ENCODE results near the gene GHSR. TPM values are rescaled to one million over a fixed set of nuclear protein-coding genes. Genes with fewer than 3 reads are reported as not detected.
A peak's percentile ranks its signal among the peaks of the same experiment; 100 is the strongest.
"Not testable (repeated sequence)": the region's sequence is repeated elsewhere in the genome, so short reads cannot be mapped to it uniquely, and the experiment has no call there.

Gene GHSR
- total RNA-seq = not detected
- total RNA-seq = 0 reads per million in 2 donors

- Mint-ChIP-seq H3K27ac (no peak within 1 kb of the TSS), H3K27me3 (peaks cover 77% of the 10 kb centered on the region), H3K4me3 (peak within 1 kb of the TSS; percentile 81), H3K36me3 (ENCODE audit: low read depth) (peaks cover 14% of the 10 kb centered on the region), H3K4me1 (peaks cover 18% of the 10 kb centered on the region)
- no peak for DNase-seq
- H3K9me3 ChIP-seq (ENCODE audit: control insufficient read depth, low read length, poor library complexity, severe bottlenecking) = peaks cover 3% of the 10 kb centered on the region
- peak; percentile 59 for ATAC-seq
Measured at GRCh38 chr3:172447611-172448579, at the start of gene GHSR. GHSR (minus strand) TSS chr3:172448456; CDS start chr3:172448413, 43 bp downstream.

DNA sequence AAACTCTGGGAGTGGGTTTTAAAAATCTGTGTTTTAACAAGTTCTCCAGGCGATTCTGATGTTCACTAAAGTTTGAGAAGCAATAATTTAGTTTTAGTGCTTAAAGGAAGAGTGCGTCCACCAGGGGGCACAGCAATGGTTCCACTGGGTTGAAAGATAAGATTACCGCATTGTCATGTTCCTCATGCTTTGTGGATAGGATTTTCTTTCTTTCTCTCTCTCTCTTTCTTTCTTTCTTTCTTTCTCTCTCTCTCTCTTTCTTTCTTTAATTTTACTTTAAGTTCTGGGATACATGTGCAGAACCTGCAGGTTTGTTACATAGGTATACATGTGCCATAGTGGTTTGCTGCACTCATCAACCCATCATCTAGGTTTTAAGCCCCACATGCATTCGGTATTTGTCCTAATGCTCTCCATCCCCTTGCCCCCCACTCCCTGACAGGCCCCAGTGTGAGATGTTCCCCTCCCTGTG is 42.0 kb upstream of the GHSR start:
- H3K36me3 Mint-ChIP-seq (ENCODE audit: low read depth); H3K9me3 ChIP-seq (ENCODE audit: control insufficient read depth, low read length, poor library complexity, severe bottlenecking): not testable (repeated sequence)
- DNase-seq (peak; percentile 52 to 69 (median 58)), ATAC-seq (peak; percentile 82)
- H3K4me3 Mint-ChIP-seq = peak overlapping the region; percentile 67
- H3K27me3 Mint-ChIP-seq = peaks cover 26% of the 10 kb centered on the region
- peaks cover 11% of the 10 kb centered on the region for H3K4me1 Mint-ChIP-seq
- H3K27ac Mint-ChIP-seq = peak overlapping the region; percentile 68

- Mint-ChIP-seq H3K4me1 (peaks cover 10% of the 10 kb centered on the region), H3K27ac (peak overlapping the region; percentile 98), H3K4me3 (peak overlapping the region; percentile 12), H3K36me3 (ENCODE audit: low read depth) (peaks cover 2% of the 10 kb centered on the region), H3K27me3 (no peaks in the 10 kb centered on the region)
- no peak for ATAC-seq
- DNase-seq = no peak
- H3K9me3 ChIP-seq (ENCODE audit: control insufficient read depth, low read length, poor library complexity, severe bottlenecking) = no peaks in the 10 kb centered on the region
Measured at GRCh38 chr3:172478116-172478515, 29.9 kb upstream of the GHSR start.

- H3K4me1 Mint-ChIP-seq = peaks cover 10% of the 10 kb centered on the region
- H3K36me3 Mint-ChIP-seq (ENCODE audit: low read depth) = peaks cover 4% of the 10 kb centered on the region
- H3K9me3 ChIP-seq (ENCODE audit: control insufficient read depth, low read length, poor library complexity, severe bottlenecking) = no peaks in the 10 kb centered on the region
- no peak for ATAC-seq
- peak overlapping the region; percentile 98 for H3K27ac Mint-ChIP-seq
- no peaks in the 10 kb centered on the region for H3K27me3 Mint-ChIP-seq
- DNase-seq = no peak
- peak overlapping the region; percentile 97 for H3K4me3 Mint-ChIP-seq
Measured at GRCh38 chr3:172476347-172476746, 28.1 kb upstream of the GHSR start.

DNA sequence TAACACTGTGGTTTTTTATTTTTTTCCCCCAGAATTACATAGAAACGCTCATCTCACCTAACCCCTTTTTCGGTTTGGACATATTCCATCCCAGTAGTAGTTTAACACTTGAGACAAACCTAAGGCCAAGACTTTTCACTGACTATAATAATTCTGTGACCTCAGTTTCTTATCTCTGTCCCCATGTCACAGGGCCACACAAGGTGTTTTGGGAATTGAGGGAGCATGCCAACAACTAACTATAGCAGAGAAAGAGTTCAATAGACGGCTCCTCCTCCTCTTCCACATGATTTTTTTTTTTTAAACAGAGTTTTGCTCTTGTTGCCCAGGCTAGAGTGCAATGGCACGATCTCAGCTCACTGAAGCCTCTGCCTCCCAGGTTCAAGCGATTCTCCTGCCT is 27.4 kb upstream of the GHSR start:
- ATAC-seq = no peak
- peaks cover 5% of the 10 kb centered on the region for H3K27me3 Mint-ChIP-seq
- no peak overlapping the region for H3K4me3 Mint-ChIP-seq
- peaks cover 4% of the 10 kb centered on the region for H3K36me3 Mint-ChIP-seq (ENCODE audit: low read depth)
- no peak for DNase-seq
- peak overlapping the region; percentile 98 for H3K27ac Mint-ChIP-seq
- peaks cover 10% of the 10 kb centered on the region for H3K4me1 Mint-ChIP-seq
- no peaks in the 10 kb centered on the region for H3K9me3 ChIP-seq (ENCODE audit: control insufficient read depth, low read length, poor library complexity, severe bottlenecking)

GRCh38 chr3:172471903-172472302 is 23.6 kb upstream of the GHSR start:
- ATAC-seq (no peak), DNase-seq (no peak)
- Mint-ChIP-seq H3K4me1 (peaks cover 6% of the 10 kb centered on the region), H3K27ac (no peak overlapping the region), H3K27me3 (peaks cover 27% of the 10 kb centered on the region), H3K4me3 (no peak overlapping the region), H3K36me3 (ENCODE audit: low read depth) (peaks cover 4% of the 10 kb centered on the region)
- no peaks in the 10 kb centered on the region for H3K9me3 ChIP-seq (ENCODE audit: control insufficient read depth, low read length, poor library complexity, severe bottlenecking)

GRCh38 chr3:172470588-172470987 is 22.3 kb upstream of the GHSR start:
- H3K9me3 ChIP-seq (ENCODE audit: control insufficient read depth, low read length, poor library complexity, severe bottlenecking) = no peaks in the 10 kb centered on the region
- Mint-ChIP-seq H3K4me3 (no peak overlapping the region), H3K27me3 (peaks cover 32% of the 10 kb centered on the region), H3K4me1 (peaks cover 2% of the 10 kb centered on the region), H3K27ac (no peak overlapping the region), H3K36me3 (ENCODE audit: low read depth) (peaks cover 4% of the 10 kb centered on the region)
- no peak for ATAC-seq
- no peak for DNase-seq

DNA sequence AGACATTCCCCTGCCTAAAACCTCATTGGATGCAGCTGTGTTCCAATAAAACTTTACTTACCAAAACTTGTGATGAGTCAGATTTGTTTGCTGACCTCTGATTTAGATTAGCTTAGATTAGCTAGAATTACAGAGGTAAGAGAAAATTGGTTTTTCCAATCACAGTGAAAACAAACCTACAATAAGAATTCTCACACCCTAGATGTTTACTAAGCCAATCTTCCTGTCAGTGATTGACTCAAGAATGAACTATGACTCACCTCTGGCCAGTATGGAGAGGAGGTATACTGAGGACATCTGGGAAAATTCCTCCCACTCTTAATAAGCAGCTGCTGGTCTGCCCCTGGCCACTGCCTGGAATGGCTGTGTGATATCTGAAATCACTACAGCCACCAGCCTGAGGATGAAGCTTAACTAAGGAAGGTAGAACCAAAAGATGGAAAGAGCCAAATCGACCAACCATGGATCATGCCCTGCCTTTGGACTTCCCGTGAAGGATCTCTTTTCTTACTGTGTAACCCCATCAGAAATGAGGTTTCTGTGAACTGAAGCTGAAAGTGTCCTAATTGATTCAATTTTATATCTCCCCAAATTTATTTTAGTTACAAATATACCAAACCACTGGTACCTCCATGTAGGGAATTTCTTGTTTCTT is 19.0 kb upstream of the GHSR start:
- H3K4me3 Mint-ChIP-seq = no peak overlapping the region
- H3K9me3 ChIP-seq (ENCODE audit: control insufficient read depth, low read length, poor library complexity, severe bottlenecking) = no peaks in the 10 kb centered on the region
- no peak overlapping the region for H3K27ac Mint-ChIP-seq
- DNase-seq = no peak
- peaks cover 37% of the 10 kb centered on the region for H3K27me3 Mint-ChIP-seq
- ATAC-seq = no peak
- peaks cover 2% of the 10 kb centered on the region for H3K36me3 Mint-ChIP-seq (ENCODE audit: low read depth)
- no peaks in the 10 kb centered on the region for H3K4me1 Mint-ChIP-seq

DNA sequence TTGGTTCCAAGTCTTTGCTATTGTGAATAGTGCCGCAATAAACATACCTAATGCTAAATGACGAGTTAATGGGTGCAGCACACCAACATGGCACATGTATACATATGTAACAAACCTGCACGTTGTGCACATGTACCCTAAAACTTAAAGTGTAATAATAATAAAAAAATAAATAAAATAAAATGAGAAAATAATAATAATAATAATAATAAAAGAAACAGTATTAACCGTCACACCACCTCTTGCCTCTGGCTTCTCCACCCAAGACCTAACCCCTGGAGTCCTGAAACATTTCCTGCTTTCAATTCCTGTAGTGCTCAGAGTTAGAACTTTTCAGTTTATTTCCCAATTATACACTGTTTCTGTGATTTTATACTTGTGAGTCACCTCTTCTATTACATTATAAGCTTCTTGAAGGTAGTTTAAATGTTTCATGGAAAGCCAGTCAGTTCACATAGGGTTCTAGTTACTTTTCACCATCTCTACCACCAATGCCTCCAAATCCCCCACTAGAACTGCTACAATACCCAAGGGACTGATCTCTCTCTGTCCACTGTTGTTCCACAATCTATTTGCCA is 18.4 kb upstream of the GHSR start:
- ATAC-seq (no peak), DNase-seq (no peak)
- Mint-ChIP-seq H3K36me3 (ENCODE audit: low read depth) (no peaks in the 10 kb centered on the region), H3K4me3 (no peak overlapping the region), H3K27ac (no peak overlapping the region), H3K27me3 (peaks cover 37% of the 10 kb centered on the region), H3K4me1 (no peaks in the 10 kb centered on the region)
- H3K9me3 ChIP-seq (ENCODE audit: control insufficient read depth, low read length, poor library complexity, severe bottlenecking) = no peaks in the 10 kb centered on the region

DNA sequence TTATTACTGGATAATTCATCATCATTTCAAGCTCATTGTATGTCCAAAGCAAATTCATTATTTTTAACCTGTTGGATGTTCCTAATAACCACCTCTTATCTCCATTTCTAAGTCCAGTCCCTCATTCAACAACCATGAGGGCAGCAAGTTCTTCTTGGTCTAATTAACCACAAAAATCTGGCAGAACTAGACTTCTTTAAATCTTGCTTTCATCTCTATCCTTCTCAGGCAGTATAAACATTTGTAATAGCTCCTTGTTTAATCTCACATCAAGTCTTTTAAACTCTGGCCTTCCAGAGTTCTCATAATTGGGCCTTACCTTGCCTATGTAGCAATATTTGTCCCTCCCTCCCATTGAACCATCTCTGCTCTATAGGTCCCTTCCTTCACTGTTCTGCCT is 17.0 kb upstream of the GHSR start:
- H3K27me3 Mint-ChIP-seq = peaks cover 29% of the 10 kb centered on the region
- ATAC-seq (no peak), DNase-seq (no peak)
- no peak overlapping the region for H3K27ac Mint-ChIP-seq
- H3K4me3 Mint-ChIP-seq = no peak overlapping the region
- H3K36me3 Mint-ChIP-seq (ENCODE audit: low read depth) = no peaks in the 10 kb centered on the region
- H3K4me1 Mint-ChIP-seq = no peaks in the 10 kb centered on the region
- H3K9me3 ChIP-seq (ENCODE audit: control insufficient read depth, low read length, poor library complexity, severe bottlenecking) = no peaks in the 10 kb centered on the region

GRCh38 chr3:172464306-172464705 is 16.1 kb upstream of the GHSR start:
- Mint-ChIP-seq H3K4me3 (no peak overlapping the region), H3K27me3 (peaks cover 29% of the 10 kb centered on the region), H3K4me1 (no peaks in the 10 kb centered on the region), H3K27ac (no peak overlapping the region), H3K36me3 (ENCODE audit: low read depth) (no peaks in the 10 kb centered on the region)
- ATAC-seq (no peak), DNase-seq (no peak)
- no peaks in the 10 kb centered on the region for H3K9me3 ChIP-seq (ENCODE audit: control insufficient read depth, low read length, poor library complexity, severe bottlenecking)

DNA sequence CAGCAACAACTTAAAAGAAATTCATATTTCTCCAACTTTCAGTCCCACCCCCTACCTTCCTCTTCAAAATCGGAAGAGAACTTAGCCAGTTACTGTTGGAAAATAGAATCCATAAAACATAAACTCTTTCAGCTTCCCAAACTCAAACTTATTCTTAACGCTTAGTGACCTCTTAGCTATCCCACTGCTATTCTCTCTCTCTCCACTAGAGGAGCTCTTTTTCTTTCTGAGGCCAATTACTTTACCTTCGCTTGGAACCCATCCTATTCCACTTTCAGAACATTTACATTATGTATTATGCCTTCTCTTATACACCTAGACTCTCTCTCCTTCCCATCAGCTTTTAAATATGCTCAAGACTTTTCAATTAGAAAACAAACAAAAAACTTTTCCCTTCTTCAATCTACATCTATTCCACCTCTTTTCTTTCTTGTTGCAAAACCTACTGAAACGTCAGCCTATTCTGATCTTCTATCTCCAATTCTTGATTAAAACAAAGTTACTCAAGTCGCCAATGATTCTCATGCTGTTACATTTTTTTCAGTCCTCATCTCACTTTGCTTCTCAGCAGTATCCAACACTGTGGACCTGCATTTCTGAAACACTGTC is 13.4 kb upstream of the GHSR start:
- Mint-ChIP-seq H3K27me3 (peaks cover 16% of the 10 kb centered on the region), H3K36me3 (ENCODE audit: low read depth) (no peaks in the 10 kb centered on the region), H3K27ac (no peak overlapping the region), H3K4me3 (no peak overlapping the region), H3K4me1 (no peaks in the 10 kb centered on the region)
- ATAC-seq = peak; percentile 75
- H3K9me3 ChIP-seq (ENCODE audit: control insufficient read depth, low read length, poor library complexity, severe bottlenecking) = no peaks in the 10 kb centered on the region
- no peak for DNase-seq

- DNase-seq (no peak), ATAC-seq (no peak)
- Mint-ChIP-seq H3K4me3 (no peak overlapping the region), H3K36me3 (ENCODE audit: low read depth) (no peaks in the 10 kb centered on the region), H3K4me1 (no peaks in the 10 kb centered on the region), H3K27ac (no peak overlapping the region), H3K27me3 (peaks cover 37% of the 10 kb centered on the region)
- peaks cover 1% of the 10 kb centered on the region for H3K9me3 ChIP-seq (ENCODE audit: control insufficient read depth, low read length, poor library complexity, severe bottlenecking)
Measured at GRCh38 chr3:172456404-172456803, 8.1 kb upstream of the GHSR start.
